Measurements from ENCODE around the gene CPEB3. TPM values are rescaled to one million over a fixed set of nuclear protein-coding genes. Genes with fewer than 3 reads are reported as not detected.

Gene CPEB3
- polyA plus RNA-seq, 4 donors, result 1.5 to 3.7 (median 1.7) TPM

- no peak overlapping the region for H3K27ac ChIP-seq (ENCODE audit: low read depth in 1 of 3, low read length in 2 of 3)
- H3K27me3 ChIP-seq (ENCODE audit: control insufficient read depth in 3 of 3, insufficient read depth in 3 of 3, low read length in 3 of 3), result no peaks in the 10 kb centered on the region
- FAIRE-seq (no peak), DNase-seq (no peak)
- no peaks in the 10 kb centered on the region for H3K4me1 ChIP-seq (ENCODE audit: control insufficient read depth in 3 of 3, insufficient read depth in 2 of 3, low read depth in 1 of 3, low read length in 2 of 3)
- WGBS, 3 donors, result 96 to 100% (median 100%) methylated on average over 2 of the region's 2 CpGs
- H3K9me3 ChIP-seq (ENCODE audit: control insufficient read depth in 2 of 2, insufficient read depth in 1 of 2, low read depth in 1 of 2, low read length in 1 of 2), result peaks cover 0 to 7% of the 10 kb centered on the region in 2 donors
- no peak overlapping the region for H3K4me3 ChIP-seq (ENCODE audit: low read depth in 1 of 3, low read length in 3 of 3)
- H3K36me3 ChIP-seq (ENCODE audit: control insufficient read depth in 3 of 3, insufficient read depth in 2 of 3, low read depth in 1 of 3, low read length in 3 of 3), result peaks cover 0 to 25% (median 4%) of the 10 kb centered on the region in 3 donors
These were observed 288.9 kb downstream of the CPEB3 start for GRCh38 chr10:92001995-92002394.

GRCh38 chr10:92001581-92001980 lies 289.3 kb downstream of the CPEB3 start:
- no peaks in the 10 kb centered on the region for H3K4me1 ChIP-seq (ENCODE audit: control insufficient read depth in 3 of 3, insufficient read depth in 2 of 3, low read depth in 1 of 3, low read length in 2 of 3)
- no peaks in the 10 kb centered on the region for H3K27me3 ChIP-seq (ENCODE audit: control insufficient read depth in 3 of 3, insufficient read depth in 3 of 3, low read length in 3 of 3)
- H3K36me3 ChIP-seq (ENCODE audit: control insufficient read depth in 3 of 3, insufficient read depth in 2 of 3, low read depth in 1 of 3, low read length in 3 of 3), result peaks cover 0 to 25% (median 4%) of the 10 kb centered on the region in 3 donors
- peaks cover 0 to 7% of the 10 kb centered on the region in 2 donors for H3K9me3 ChIP-seq (ENCODE audit: control insufficient read depth in 2 of 2, insufficient read depth in 1 of 2, low read depth in 1 of 2, low read length in 1 of 2)
- no peak for DNase-seq
- H3K4me3 ChIP-seq (ENCODE audit: low read depth in 1 of 3, low read length in 3 of 3), result no peak overlapping the region
- no peak for FAIRE-seq
- whole genome bisulfite sequencing, 3 donors, result 97 to 100% (median 100%) methylated on average over 3 of the region's 3 CpGs
- H3K27ac ChIP-seq (ENCODE audit: low read depth in 1 of 3, low read length in 2 of 3), result no peak overlapping the region

Other genes starting within 250 kb of the CPEB3 start
- 10 to 100 TPM; 15.0 to 34.8 (median 17.9) TPM for gene MARCHF5, start 89 bp upstream of the CPEB3 start, polyA plus RNA-seq

All from small intestine (tissue), 7 donors.